ENCODE results near the gene MTMR1.
A peak's percentile ranks its signal among the peaks of the same experiment; 100 is the strongest.

MTMR1 gene

DNA sequence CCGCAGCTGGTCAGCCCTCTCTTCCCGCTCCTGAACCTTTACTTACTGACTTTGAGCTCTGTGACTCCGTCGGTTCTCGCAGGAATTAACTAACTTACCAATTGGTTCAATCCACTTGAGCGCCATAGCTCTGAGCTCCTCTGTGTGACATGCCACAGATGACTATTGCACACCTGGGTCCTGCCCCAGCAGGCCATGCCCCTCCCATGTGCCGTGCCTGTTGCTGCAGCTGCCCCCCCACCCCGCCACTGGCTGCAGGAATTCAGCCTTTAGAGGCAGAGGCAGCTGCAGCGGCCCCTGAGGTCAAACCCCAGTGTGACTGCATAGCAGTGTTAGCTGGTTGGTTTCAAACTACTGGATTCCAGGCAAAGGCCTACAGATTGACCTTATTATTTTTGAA, 70.6 kb downstream of the MTMR1 start:
- DNase-seq: no peak

GRCh38 chrX:150765237-150765636, 72.0 kb downstream of the MTMR1 start:
- no peak for DNase-seq

DNA sequence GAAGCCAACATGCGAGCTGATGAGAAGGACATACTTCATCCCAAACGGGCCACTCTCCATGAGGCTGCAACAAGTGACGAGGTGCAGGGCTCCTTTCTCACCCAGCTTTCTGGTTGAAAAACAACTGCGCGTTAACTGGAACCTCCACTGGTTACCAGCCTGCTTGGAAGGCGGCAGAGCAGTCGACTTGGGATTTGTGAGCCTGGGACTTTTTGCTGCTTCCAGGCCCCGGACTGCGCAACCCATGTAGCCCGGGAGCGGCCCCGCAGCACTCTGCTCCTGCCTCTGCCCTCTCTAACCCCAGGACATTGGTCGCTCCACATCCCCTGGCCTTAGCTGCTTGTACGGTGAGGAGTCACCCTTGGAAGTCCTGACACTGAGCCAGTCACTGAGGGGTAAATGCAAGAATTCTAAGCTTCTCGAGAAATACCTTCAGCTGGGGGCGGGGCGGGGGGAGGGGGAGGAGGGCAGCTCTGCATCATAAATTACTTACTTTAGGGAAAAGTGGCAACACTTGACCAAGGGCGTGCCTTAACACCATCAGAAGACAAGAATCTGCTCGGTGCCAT, 72.7 kb downstream of the MTMR1 start:
- no peak for DNase-seq

DNA sequence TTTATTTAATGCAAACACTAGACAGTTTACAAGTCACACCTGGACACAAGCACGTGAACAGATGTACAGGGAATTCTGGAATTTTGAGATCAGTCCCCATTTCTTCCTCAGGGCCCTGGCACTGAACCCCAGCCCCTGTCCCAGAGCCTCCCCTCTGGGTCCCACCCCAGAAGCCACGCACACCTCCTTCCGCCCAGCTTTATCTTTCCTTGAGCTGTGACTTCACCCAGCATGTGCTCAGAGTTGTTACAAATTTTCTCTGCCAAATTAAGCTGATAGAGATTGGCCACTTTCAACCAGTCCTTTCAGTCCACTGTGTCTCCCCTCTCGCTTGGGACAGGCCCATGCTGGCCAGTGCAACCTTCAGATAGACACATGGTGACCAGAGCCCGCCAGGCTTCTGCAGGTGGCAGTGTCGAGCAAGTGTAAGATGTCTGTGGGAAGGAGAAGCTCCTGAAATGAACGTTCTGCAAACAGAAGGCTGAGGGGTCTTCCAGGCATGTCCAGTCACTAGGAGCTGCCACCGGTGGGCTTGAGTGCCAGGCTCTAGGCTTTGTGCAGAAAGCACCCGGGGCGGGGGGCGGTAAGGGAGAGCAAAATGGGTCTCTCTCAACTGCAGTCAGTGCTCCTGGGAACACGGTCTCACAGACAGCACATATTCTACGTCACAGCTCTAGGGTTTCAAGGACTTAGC, 73.3 kb downstream of the MTMR1 start:
- no peak for DNase-seq

GRCh38 chrX:150767045-150767395, 73.8 kb downstream of the MTMR1 start:
- DNase-seq: no peak

GRCh38 chrX:150767475-150768131, 74.4 kb downstream of the MTMR1 start:
- no peak for DNase-seq

DNA sequence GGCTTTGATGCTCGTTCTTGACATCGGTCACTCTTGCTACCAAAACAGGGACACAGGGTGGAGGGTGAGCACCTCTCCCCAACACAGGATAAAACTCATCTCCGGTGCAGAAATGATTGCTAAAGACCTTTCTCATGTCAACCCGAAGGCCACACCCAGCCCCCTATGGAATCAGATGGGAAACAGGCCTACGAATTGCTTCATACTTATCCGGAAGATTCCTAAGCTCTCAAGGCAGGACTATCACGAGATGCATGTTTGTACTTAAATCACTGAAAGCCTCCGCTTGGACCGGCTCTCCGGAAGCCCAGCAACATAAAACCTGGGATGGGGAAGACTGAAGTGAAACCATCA, 74.9 kb downstream of the MTMR1 start:
- DNase-seq: no peak

DNA sequence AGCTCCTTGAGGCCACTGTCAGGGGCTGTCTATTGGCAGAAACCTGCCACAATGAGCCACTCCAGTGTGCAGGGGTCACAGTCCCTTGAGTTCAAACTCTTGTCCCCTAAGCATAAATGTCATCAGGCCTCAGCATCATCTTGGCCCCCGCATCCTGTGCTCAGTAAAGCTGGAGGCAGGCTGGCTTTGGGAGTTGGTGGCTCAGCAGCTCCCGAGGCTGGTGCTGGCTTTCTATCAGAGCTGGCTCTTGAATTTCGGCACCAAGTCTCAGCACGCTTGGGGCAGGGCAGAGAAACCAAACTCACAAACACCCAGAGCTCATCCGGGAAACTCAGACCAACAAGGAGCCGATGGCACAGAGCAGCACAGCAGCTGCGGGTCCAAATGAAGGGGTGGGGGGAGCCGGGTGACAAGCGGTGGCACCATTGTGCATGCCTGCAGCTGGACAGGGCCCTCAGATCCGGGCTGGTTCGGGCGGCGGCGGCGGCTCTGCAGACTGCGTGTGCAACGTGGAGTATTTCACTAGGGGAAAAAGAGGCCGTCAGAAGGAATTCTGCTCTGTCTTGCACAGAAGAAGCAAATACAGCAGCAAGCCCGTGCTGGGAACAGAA, 75.5 kb downstream of the MTMR1 start:
- no peak for DNase-seq

GRCh38 chrX:150769408-150769807, 76.2 kb downstream of the MTMR1 start:
- no peak for DNase-seq

- no peak for DNase-seq
These were observed 77.4 kb downstream of the MTMR1 start for GRCh38 chrX:150770623-150771022.

DNA sequence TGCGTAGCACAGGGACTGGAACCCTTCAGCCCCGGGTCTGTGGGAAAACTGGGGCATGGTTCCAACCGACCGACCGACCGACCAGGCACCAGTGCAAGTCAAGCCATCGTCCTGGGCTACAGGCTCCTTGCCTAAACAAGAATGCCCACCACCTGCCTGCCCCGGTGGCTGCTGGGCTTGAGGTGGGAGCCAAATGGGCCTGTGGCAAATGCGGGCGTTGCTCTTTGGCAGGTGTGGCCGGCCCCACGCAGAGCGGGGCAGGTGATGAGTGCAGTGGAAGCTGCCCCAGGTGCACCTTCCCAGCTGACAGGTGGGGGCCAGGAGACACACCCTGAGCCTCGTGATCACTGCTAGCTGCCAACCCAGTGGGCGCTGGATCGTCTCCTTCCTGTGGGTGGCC, 77.9 kb downstream of the MTMR1 start:
- no peak for DNase-seq

- DNase-seq: peak; percentile 50
These were observed 79.2 kb downstream of the MTMR1 start for GRCh38 chrX:150772150-150772970.

- DNase-seq: no peak
These were observed 79.9 kb downstream of the MTMR1 start for GRCh38 chrX:150773117-150773516.

- DNase-seq: no peak
These were observed 80.4 kb downstream of the MTMR1 start for GRCh38 chrX:150773634-150774033.

GRCh38 chrX:150774798-150775568, 81.8 kb downstream of the MTMR1 start:
- no peak for DNase-seq

- DNase-seq: no peak
These were observed 82.6 kb downstream of the MTMR1 start for GRCh38 chrX:150775569-150776350.

DNA sequence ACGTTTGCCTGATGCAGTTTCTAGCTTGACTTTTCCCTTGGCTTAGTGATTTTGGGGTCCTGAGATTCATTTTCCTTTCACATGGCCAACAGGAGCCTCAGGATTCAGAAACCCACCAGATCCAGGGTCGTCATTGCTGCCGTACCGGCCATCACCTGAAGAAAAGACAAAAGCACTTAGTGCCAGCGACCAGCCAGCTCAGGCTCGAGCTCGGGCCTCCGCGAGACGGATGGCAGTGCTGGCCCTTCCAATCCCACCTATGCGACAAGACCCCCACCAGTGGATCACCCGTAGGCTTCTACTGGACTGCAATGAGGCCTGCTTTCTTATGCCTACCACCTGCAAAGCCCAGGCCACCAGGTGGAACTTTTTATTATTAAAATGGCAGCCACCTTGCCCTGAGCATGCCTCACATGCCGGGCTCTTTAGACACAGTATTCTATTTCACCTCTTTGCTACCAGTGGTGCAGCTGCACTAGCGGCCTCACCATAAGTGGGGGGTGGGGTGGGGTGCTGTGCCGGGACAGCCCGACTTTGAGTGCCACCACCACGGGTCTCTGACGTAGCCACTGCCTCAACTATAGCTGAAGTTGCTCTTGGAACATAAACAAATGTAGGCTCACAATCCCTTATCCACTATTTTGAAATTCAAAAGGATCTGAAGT, 84.3 kb downstream of the MTMR1 start:
- no peak for DNase-seq

GRCh38 chrX:150779385-150779784, 86.2 kb downstream of the MTMR1 start:
- DNase-seq: no peak

- no peak for DNase-seq
These were observed 88.5 kb downstream of the MTMR1 start for GRCh38 chrX:150781677-150782076.

GRCh38 chrX:150790021-150790420, 96.8 kb downstream of the MTMR1 start:
- no peak for DNase-seq

- no peak for DNase-seq
These were observed 99.8 kb downstream of the MTMR1 start for GRCh38 chrX:150792949-150793527.
